Astrocyte (in vitro differentiated cells and primary cell): ENCODE data around the gene ITSN1. TPM values are rescaled to one million over a fixed set of nuclear protein-coding genes. Genes with fewer than 3 reads are reported as not detected.

Experiments
- DNase-seq: peaks from one replicate; pipeline ENCODE4 v3.0.0-alpha.2; 2010; ENCODE audit warnings: low read depth
- FAIRE-seq: peaks from 2 replicates; lab custom pipeline; 2011; peaks lifted over from hg19 to GRCh38; lab: Jason Lieb, UNC
- H2AFZ ChIP-seq: 2 replicates; pipeline ENCODE4 v1.6.0; 2012; ENCODE audit warnings: low read depth, low read length, inconsistent platforms
- H3K27ac ChIP-seq: 2 replicates; pipeline ENCODE4 v1.5.1; 2011; ENCODE audit warnings: low read depth, low read length, inconsistent platforms
- H3K27me3 ChIP-seq: 2 replicates; pipeline ENCODE4 v1.6.0; 2011; ENCODE audit warnings: low read length, inconsistent platforms; ENCODE audit not compliant: insufficient read depth
- H3K36me3 ChIP-seq: 2 replicates; pipeline ENCODE4 v1.5.1; 2011; ENCODE audit warnings: low read length, inconsistent platforms; ENCODE audit not compliant: insufficient read depth
- H3K4me1 ChIP-seq: 2 replicates; pipeline ENCODE4 v1.5.1; 2011; ENCODE audit warnings: low read length, inconsistent platforms; ENCODE audit not compliant: insufficient read depth
- H3K4me2 ChIP-seq: 2 replicates; pipeline ENCODE4 v1.6.0; 2012; ENCODE audit warnings: low read length, inconsistent platforms
- H3K4me3 ChIP-seq: 2 replicates; pipeline ENCODE4 v1.5.1; 2011; ENCODE audit warnings: low read depth, mild to moderate bottlenecking, low read length, inconsistent platforms; ENCODE audit not compliant: insufficient read depth
- H3K79me2 ChIP-seq: 2 replicates; pipeline ENCODE4 v1.6.0; 2012; ENCODE audit warnings: mild to moderate bottlenecking, low read length, inconsistent platforms; ENCODE audit not compliant: insufficient read depth
- H3K9ac ChIP-seq: 2 replicates; pipeline ENCODE4 v1.6.0; 2012; ENCODE audit warnings: mild to moderate bottlenecking, low read length, inconsistent platforms
- H3K9me3 ChIP-seq: 2 replicates; pipeline ENCODE4 v1.5.1; 2012; ENCODE audit warnings: low read depth, mild to moderate bottlenecking, low read length, inconsistent platforms; ENCODE audit not compliant: insufficient read depth
- H4K20me1 ChIP-seq: 2 replicates; pipeline ENCODE4 v1.6.0; 2012; ENCODE audit warnings: low read length, inconsistent platforms; ENCODE audit not compliant: insufficient read depth
- H3K27ac Mint-ChIP-seq: one replicate; pipeline ENCODE4 v1.8.0; 2021; ENCODE audit warnings: mild to moderate bottlenecking, mixed read lengths; ENCODE audit not compliant: unreplicated experiment
- H3K27me3 Mint-ChIP-seq: one replicate; pipeline ENCODE4 v1.8.0; 2021; ENCODE audit warnings: low read depth, mixed read lengths; ENCODE audit not compliant: unreplicated experiment
- H3K36me3 Mint-ChIP-seq: one replicate; pipeline ENCODE4 v1.8.0; 2021; ENCODE audit warnings: low read depth, mixed read lengths; ENCODE audit not compliant: unreplicated experiment
- H3K4me1 Mint-ChIP-seq: one replicate; pipeline ENCODE4 v1.8.0; 2021; ENCODE audit warnings: low read depth, mixed read lengths; ENCODE audit not compliant: unreplicated experiment
- H3K4me3 Mint-ChIP-seq: one replicate; pipeline ENCODE4 v1.8.0; 2021; ENCODE audit warnings: mild to moderate bottlenecking, moderate library complexity, mixed read lengths; ENCODE audit not compliant: unreplicated experiment
- H3K9me3 Mint-ChIP-seq: one replicate; pipeline ENCODE4 v1.8.0; 2021; ENCODE audit warnings: mild to moderate bottlenecking, mixed read lengths; ENCODE audit not compliant: unreplicated experiment
- CTCF ChIP-seq: IDR thresholded peaks from 2 replicates; pipeline ENCODE4 v1.5.1; 2011; ENCODE audit warnings: low read depth, mild to moderate bottlenecking, inconsistent platforms, low read length, moderate library complexity; ENCODE audit not compliant: insufficient read depth
- EZH2 ChIP-seq: IDR thresholded peaks from 2 replicates; pipeline ENCODE4 v1.6.1; 2012; ENCODE audit warnings: mild to moderate bottlenecking, low read length, inconsistent platforms; ENCODE audit not compliant: insufficient read depth
- total RNA-seq: library from RNA; stranded (reverse); gene quantifications from 2 replicates; pipeline ENCODE4 v1.2.1, GENCODE V29; 2021

Gene ITSN1
- total RNA-seq, 1 donor from 2014 or later, result 77.3 TPM

GRCh38 chr21:33808715-33809367 lies 166.5 kb downstream of the ITSN1 start:
- H3K4me2 ChIP-seq, result no peak overlapping the region

GRCh38 chr21:33810766-33811165 lies 168.5 kb downstream of the ITSN1 start:
- no peak overlapping the region for H3K27ac ChIP-seq
- H3K27ac Mint-ChIP-seq, result no peak overlapping the region
- H2AFZ ChIP-seq, result no peak overlapping the region

More at GRCh38 chr21:33808715-33809367, 166.5 kb downstream of the ITSN1 start:
- no peaks in the 10 kb centered on the region for H3K9me3 Mint-ChIP-seq
- Histone ChIP-seq H2AFZ (no peak overlapping the region), H3K4me3 (no peak overlapping the region), H3K9me3 (no peaks in the 10 kb centered on the region), H3K27me3 (no peaks in the 10 kb centered on the region), H3K27ac (no peak overlapping the region), H3K36me3 (peaks cover 1% of the 10 kb centered on the region), H4K20me1 (no peaks in the 10 kb centered on the region), H3K4me1 (no peaks in the 10 kb centered on the region), H3K79me2 (no peaks in the 10 kb centered on the region), H3K9ac (no peak overlapping the region)
- TF ChIP-seq EZH2, result no peak
- no peak for TF ChIP-seq CTCF
- peaks cover 10% of the 10 kb centered on the region for H3K36me3 Mint-ChIP-seq
- FAIRE-seq, result no peak
- H3K27ac Mint-ChIP-seq, result no peak overlapping the region
- no peak for DNase-seq
- no peaks in the 10 kb centered on the region for H3K4me1 Mint-ChIP-seq
- H3K27me3 Mint-ChIP-seq, result no peaks in the 10 kb centered on the region
- no peak overlapping the region for H3K4me3 Mint-ChIP-seq

More at GRCh38 chr21:33810766-33811165, 168.5 kb downstream of the ITSN1 start:
- Histone ChIP-seq H3K9ac (no peak overlapping the region), H3K79me2 (no peaks in the 10 kb centered on the region), H3K4me2 (no peak overlapping the region), H3K4me3 (no peak overlapping the region), H4K20me1 (no peaks in the 10 kb centered on the region), H3K9me3 (no peaks in the 10 kb centered on the region), H3K27me3 (no peaks in the 10 kb centered on the region), H3K36me3 (peaks cover 10% of the 10 kb centered on the region), H3K4me1 (no peaks in the 10 kb centered on the region)
- Mint-ChIP-seq H3K4me3 (no peak overlapping the region), H3K36me3 (peaks cover 17% of the 10 kb centered on the region), H3K9me3 (no peaks in the 10 kb centered on the region), H3K4me1 (peaks cover 12% of the 10 kb centered on the region), H3K27me3 (no peaks in the 10 kb centered on the region)
- no peak for TF ChIP-seq CTCF
- TF ChIP-seq EZH2, result no peak
- no peak for FAIRE-seq
- no peak for DNase-seq
